Karpas-422 (cell line): ENCODE data around the gene CABLES1. TPM values are rescaled to one million over a fixed set of nuclear protein-coding genes. Genes with fewer than 3 reads are reported as not detected.
"Not testable (repeated sequence)": the region's sequence is repeated elsewhere in the genome, so short reads cannot be mapped to it uniquely, and the experiment has no call there.

ENCODE experiments used
- DNase-seq: peaks from one replicate; pipeline ENCODE4 v3.0.0-alpha.2; 2015
- H2AFZ ChIP-seq: fragments of 200-600 bp; sonication (generic); 2 replicates; pipeline ENCODE4 v1.6.1; 2014; ENCODE audit warnings: antibody characterized with exemption, low read length, mixed read lengths
- H3K27ac ChIP-seq: fragments of 200-600 bp; sonication (generic); 2 replicates; pipeline ENCODE4 v1.5.1; 2014; ENCODE audit warnings: mild to moderate bottlenecking, low read length, moderate library complexity
- H3K27me3 ChIP-seq: fragments of 200-600 bp; sonication (generic); 2 replicates; pipeline ENCODE4 v1.6.1; 2014; ENCODE audit warnings: low read length, mixed read lengths
- H3K36me3 ChIP-seq: fragments of 200-600 bp; sonication (generic); 2 replicates; pipeline ENCODE4 v1.6.1; 2014; ENCODE audit warnings: low read length, mixed read lengths; ENCODE audit not compliant: insufficient read depth
- H3K4me1 ChIP-seq: fragments of 200-600 bp; sonication (generic); 2 replicates; pipeline ENCODE4 v1.6.1; 2014; ENCODE audit warnings: mild to moderate bottlenecking, low read length, mixed read lengths
- H3K4me2 ChIP-seq: fragments of 200-600 bp; sonication (generic); 2 replicates; pipeline ENCODE4 v1.6.1; 2014; ENCODE audit warnings: low read length, low read depth, mild to moderate bottlenecking; ENCODE audit not compliant: poor library complexity, severe bottlenecking
- H3K4me3 ChIP-seq: fragments of 200-600 bp; sonication (generic); 2 replicates; pipeline ENCODE4 v1.5.1; 2014; ENCODE audit warnings: mild to moderate bottlenecking, antibody characterized with exemption, low read length, mixed read lengths
- H3K79me2 ChIP-seq: fragments of 200-600 bp; sonication (generic); 2 replicates; pipeline ENCODE4 v1.6.1; 2014; ENCODE audit warnings: mild to moderate bottlenecking, low read length, mixed read lengths
- H3K9ac ChIP-seq: fragments of 200-600 bp; sonication (generic); 2 replicates; pipeline ENCODE4 v1.6.0; 2014; ENCODE audit warnings: low read length
- H3K9me2 ChIP-seq: fragments of 200-600 bp; sonication (generic), shearing (Covaris generic); replicated peaks from 2 replicates; pipeline ENCODE4 v1.6.0; 2014; ENCODE audit warnings: mild to moderate bottlenecking, low read length, moderate library complexity; ENCODE audit not compliant: insufficient read depth
- H3K9me3 ChIP-seq: fragments of 300-700, 200-600 bp; sonication (generic); 2 replicates; pipeline ENCODE4 v1.6.1; 2014; ENCODE audit warnings: low read length, mixed read lengths
- H4K20me1 ChIP-seq: fragments of 200-600 bp; sonication (generic); 2 replicates; pipeline ENCODE4 v1.6.1; 2014; ENCODE audit warnings: mild to moderate bottlenecking, antibody characterized with exemption, low read length, low read depth; ENCODE audit not compliant: insufficient read depth
- total RNA-seq: library from RNA; depleted of rRNA; stranded (reverse); fragments of >200 nt; shearing (Covaris generic); gene quantifications from 2 replicates; pipeline ENCODE4 v1.2.3, GENCODE V29; 2014; ENCODE audit warnings: low replicate concordance

The CABLES1 gene
- total RNA-seq, 1 experiment from 2014 or later = not detected

DNA sequence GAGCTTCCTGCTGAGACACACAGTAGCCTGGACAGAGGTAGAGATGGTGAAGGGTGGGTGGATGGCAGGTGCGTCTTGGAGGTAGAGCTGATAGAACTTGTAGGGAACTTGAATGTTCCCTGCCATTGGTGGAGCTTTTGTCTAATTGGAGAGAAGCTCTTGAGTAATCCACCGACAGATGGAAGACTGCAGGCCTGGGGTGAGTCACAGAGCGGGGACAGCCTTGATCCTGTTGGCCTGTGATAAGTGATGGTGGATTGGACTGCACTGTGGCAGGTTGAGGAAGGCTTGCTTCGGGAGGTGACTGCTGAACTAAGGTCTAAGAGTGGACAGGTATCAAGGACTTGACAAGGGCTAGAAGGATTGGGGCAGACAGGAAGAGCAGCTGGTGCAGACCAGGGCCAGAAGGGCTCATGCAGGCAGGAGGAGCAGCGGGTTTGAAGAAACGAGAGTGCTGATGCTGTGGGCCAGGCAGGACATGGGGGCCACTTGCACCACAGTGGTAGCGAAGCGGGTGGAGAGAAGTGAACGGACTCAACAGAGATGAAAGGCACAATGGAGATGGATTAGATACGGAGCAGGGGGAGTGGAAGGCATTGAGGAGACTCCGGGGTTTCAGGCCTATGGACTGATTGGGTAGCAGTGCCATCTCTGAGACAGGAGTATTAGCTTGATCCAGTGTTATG, 16.3 kb downstream of the CABLES1 start:
- H2AFZ ChIP-seq = no peak overlapping the region
- no peaks in the 10 kb centered on the region for H3K27me3 ChIP-seq
- H3K9me2 ChIP-seq = no peaks in the 10 kb centered on the region
- H3K36me3 ChIP-seq = no peaks in the 10 kb centered on the region
- DNase-seq = no peak
- no peaks in the 10 kb centered on the region for H3K4me1 ChIP-seq
- no peak overlapping the region for H3K9ac ChIP-seq
- no peaks in the 10 kb centered on the region for H3K9me3 ChIP-seq
- H3K79me2 ChIP-seq = no peaks in the 10 kb centered on the region
- H3K4me3 ChIP-seq = no peak overlapping the region
- no peak overlapping the region for H3K4me2 ChIP-seq
- H4K20me1 ChIP-seq = no peaks in the 10 kb centered on the region
- no peak overlapping the region for H3K27ac ChIP-seq

- Histone ChIP-seq H3K4me3 (no peak overlapping the region), H2AFZ (no peak overlapping the region), H3K4me2 (no peak overlapping the region), H3K4me1 (no peaks in the 10 kb centered on the region), H3K79me2 (no peaks in the 10 kb centered on the region), H3K9me2 (no peaks in the 10 kb centered on the region), H3K27ac (no peak overlapping the region), H3K9ac (no peak overlapping the region), H3K9me3 (no peaks in the 10 kb centered on the region), H3K27me3 (no peaks in the 10 kb centered on the region), H3K36me3 (no peaks in the 10 kb centered on the region), H4K20me1 (no peaks in the 10 kb centered on the region)
- no peak for DNase-seq
These were observed 18.7 kb downstream of the CABLES1 start for GRCh38 chr18:23154030-23154429.

DNA sequence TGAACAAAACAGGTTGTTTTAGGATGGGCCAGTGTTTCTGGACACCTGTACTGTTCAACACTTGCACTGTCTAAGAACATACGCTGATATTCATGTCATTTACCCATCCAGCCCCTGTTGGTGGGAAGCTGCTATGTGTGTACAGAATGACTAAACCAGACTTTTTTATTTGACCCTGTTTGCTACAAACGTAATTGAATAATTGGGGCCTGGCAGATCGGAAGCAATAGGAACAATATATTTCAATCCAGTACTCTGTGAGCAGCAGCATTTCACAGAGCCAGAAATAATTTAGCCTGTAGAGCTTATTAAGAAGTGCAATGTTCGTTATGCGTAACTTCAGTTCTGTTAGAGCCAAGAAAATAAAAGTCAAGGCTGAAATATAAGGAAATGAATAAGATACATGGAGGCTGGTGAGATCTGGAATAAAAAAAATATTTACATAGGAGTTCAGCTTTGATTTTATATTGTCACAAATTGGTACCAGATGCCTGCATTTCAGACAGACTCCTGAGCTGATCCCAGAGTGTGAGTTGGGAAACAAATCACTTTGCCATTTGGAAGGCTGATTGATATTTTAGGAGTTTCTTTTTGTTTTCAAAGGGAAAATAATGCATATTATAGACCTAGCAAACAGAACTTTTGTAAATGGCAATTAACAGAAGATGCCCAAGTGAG, 19.7 kb downstream of the CABLES1 start:
- no peaks in the 10 kb centered on the region for H3K36me3 ChIP-seq
- H3K9me2 ChIP-seq = no peaks in the 10 kb centered on the region
- no peak overlapping the region for H3K4me3 ChIP-seq
- H3K9me3 ChIP-seq = no peaks in the 10 kb centered on the region
- no peaks in the 10 kb centered on the region for H4K20me1 ChIP-seq
- no peak overlapping the region for H3K9ac ChIP-seq
- H3K4me1 ChIP-seq = no peaks in the 10 kb centered on the region
- H3K4me2 ChIP-seq = no peak overlapping the region
- no peak overlapping the region for H2AFZ ChIP-seq
- no peak overlapping the region for H3K27ac ChIP-seq
- no peaks in the 10 kb centered on the region for H3K27me3 ChIP-seq
- no peaks in the 10 kb centered on the region for H3K79me2 ChIP-seq
- no peak for DNase-seq

DNA sequence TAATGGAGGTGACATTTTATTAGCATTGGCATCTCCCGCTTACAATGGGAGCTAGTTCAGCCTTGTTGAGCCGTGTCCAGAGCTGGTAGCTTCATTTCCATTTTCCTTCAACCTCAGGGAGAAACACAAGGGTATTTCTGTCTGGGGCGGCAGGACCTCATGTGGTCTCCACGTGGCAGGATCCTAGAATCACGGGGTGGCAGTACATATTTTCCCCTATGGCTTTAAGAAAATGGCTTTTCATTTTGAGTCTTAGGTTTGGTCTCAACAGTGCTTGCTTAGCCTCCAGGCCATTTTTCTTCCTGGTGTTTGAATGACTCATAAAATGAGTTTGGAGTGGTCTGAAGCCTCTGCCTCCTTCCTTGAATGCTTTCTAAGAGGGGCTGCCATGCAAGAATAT, 20.3 kb downstream of the CABLES1 start:
- Histone ChIP-seq H3K27me3 (no peaks in the 10 kb centered on the region), H3K9me2 (no peaks in the 10 kb centered on the region), H3K9me3 (no peaks in the 10 kb centered on the region), H3K27ac (no peak overlapping the region), H2AFZ (no peak overlapping the region), H3K36me3 (no peaks in the 10 kb centered on the region), H3K4me2 (no peak overlapping the region), H3K9ac (no peak overlapping the region), H3K79me2 (no peaks in the 10 kb centered on the region), H3K4me3 (no peak overlapping the region), H4K20me1 (no peaks in the 10 kb centered on the region), H3K4me1 (no peaks in the 10 kb centered on the region)
- DNase-seq = no peak

DNA sequence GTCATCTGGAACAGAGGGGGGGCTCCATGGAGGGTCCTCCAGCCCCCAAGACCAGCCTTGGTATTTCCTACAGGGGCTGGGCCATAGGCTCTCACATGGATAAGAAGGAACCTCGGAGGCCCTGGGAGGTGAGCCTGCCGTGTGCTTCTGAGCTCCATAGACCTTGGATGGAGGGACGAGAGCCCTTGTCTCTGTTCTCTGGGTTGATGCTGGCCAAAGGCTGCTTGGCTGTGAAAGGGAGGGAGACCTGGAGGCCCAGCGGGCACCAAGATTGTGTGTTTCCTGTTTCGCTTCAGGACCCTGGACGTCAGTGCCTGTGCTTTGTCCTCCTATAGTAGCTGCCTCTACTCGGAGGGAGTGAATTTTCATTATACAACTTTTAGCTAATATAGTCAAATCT, 20.8 kb downstream of the CABLES1 start:
- no peaks in the 10 kb centered on the region for H3K27me3 ChIP-seq
- no peaks in the 10 kb centered on the region for H3K9me3 ChIP-seq
- H3K27ac ChIP-seq = no peak overlapping the region
- H3K79me2 ChIP-seq = no peaks in the 10 kb centered on the region
- no peak overlapping the region for H3K4me3 ChIP-seq
- H3K4me1 ChIP-seq = no peaks in the 10 kb centered on the region
- no peak overlapping the region for H3K4me2 ChIP-seq
- no peak for DNase-seq
- no peaks in the 10 kb centered on the region for H4K20me1 ChIP-seq
- H3K9me2 ChIP-seq = no peaks in the 10 kb centered on the region
- no peak overlapping the region for H3K9ac ChIP-seq
- no peaks in the 10 kb centered on the region for H3K36me3 ChIP-seq
- no peak overlapping the region for H2AFZ ChIP-seq

GRCh38 chr18:23158058-23158457, 22.8 kb downstream of the CABLES1 start:
- Histone ChIP-seq H3K9ac (no peak overlapping the region), H3K9me2 (no peaks in the 10 kb centered on the region), H3K9me3 (no peaks in the 10 kb centered on the region), H3K79me2 (no peaks in the 10 kb centered on the region), H3K4me1 (no peaks in the 10 kb centered on the region), H3K27me3 (no peaks in the 10 kb centered on the region), H2AFZ (no peak overlapping the region), H3K36me3 (no peaks in the 10 kb centered on the region), H3K27ac (no peak overlapping the region), H3K4me3 (no peak overlapping the region), H4K20me1 (no peaks in the 10 kb centered on the region), H3K4me2 (no peak overlapping the region)
- no peak for DNase-seq

- DNase-seq, H3K27me3 ChIP-seq, H3K4me2 ChIP-seq, H2AFZ ChIP-seq, H3K36me3 ChIP-seq, H4K20me1 ChIP-seq, H3K9ac ChIP-seq, H3K4me3 ChIP-seq, H3K4me1 ChIP-seq, H3K9me3 ChIP-seq, H3K9me2 ChIP-seq, H3K79me2 ChIP-seq, H3K27ac ChIP-seq: not testable (repeated sequence)
These were observed 23.6 kb downstream of the CABLES1 start for GRCh38 chr18:23158884-23159283.

GRCh38 chr18:23159344-23159743, 24.1 kb downstream of the CABLES1 start:
- Histone ChIP-seq H3K4me3 (no peak overlapping the region), H3K36me3 (no peaks in the 10 kb centered on the region), H3K27me3 (no peaks in the 10 kb centered on the region), H3K27ac (no peak overlapping the region), H3K4me2 (no peak overlapping the region), H3K79me2 (no peaks in the 10 kb centered on the region), H2AFZ (no peak overlapping the region), H3K9me3 (no peaks in the 10 kb centered on the region), H3K4me1 (no peaks in the 10 kb centered on the region), H3K9me2 (no peaks in the 10 kb centered on the region), H3K9ac (no peak overlapping the region), H4K20me1 (no peaks in the 10 kb centered on the region)
- no peak for DNase-seq
